ENCODE results near the gene SLC18A2.
"Not testable (repeated sequence)": the region's sequence is repeated elsewhere in the genome, so short reads cannot be mapped to it uniquely, and the experiment has no call there.

SLC18A2 gene

DNA sequence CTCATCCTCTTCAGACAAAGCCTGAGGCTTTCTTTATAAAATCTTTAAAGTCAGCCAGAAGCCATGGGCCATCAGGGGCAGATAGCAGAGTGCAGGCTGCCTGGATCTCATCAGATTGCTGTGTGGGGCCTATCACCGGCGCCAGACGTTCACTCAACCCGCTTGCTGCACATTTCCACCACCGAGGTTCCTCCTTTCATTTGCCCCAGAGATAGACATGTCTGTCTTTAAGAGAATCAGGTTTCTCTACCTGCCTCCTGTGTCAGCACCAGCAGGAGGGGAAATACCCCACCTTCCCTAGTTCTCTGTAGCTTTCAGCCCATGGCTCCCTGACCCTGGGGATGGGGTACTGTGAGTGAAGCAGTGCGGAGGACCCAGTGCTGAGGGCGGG, 22.0 kb downstream of the SLC18A2 start:
- DNase-seq (ENCODE audit: low read depth): no peak

DNA sequence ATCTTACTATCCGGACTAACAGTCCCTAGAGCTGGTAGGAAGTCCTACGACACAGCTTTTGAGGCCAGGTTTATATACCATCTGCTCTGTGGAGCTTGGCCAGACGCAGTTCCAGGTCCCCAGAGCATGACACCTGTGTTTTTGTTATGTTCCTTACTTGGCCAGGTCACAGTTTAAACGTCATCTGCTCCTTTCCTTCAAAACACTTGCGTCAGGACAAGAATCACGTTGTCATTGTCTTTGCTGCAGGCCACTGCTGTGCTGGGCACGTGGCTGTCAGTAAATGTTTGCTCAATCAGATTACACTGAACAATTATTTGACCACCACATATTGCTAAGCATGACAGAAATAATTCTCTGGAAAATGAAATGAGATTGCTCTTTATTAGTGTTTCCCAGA, 23.9 kb downstream of the SLC18A2 start:
- DNase-seq (ENCODE audit: low read depth): no peak

DNA sequence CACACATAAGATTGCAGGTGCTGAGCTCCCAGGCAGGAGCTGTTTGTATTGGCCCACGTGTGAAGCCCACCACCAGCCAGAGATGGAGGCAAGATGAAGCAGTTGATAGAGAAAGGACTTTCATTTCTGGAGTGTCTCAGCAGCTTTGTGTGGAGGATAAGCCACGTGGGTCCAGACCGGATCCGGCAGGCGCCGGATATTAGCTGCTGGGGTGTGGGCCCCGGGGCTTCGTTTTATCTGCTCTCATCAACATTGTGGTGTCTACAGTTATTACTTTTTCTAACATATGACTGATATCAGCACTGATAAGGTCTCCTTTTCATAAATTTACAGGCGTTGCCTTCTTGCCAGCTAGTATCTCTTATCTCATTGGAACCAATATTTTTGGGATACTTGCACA, 25.5 kb downstream of the SLC18A2 start:
- DNase-seq (ENCODE audit: low read depth): no peak

DNA sequence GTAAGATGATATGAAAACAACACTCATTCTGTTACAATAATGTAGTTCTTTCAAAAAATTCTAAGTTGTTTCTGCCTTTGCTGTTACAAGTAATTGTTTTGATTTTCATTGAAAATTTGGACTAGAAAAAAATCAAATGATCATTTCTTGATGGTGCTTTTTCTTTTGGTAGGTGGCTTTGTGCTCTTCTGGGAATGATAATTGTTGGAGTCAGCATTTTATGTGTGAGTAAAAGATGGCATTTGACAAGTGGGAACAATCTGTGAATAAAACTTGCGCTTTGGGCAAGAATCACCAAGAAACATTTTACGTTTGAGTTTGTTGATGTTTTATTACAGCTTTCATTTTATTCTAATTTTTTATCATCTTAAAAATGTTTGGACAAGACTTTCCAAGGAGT, 25.9 kb downstream of the SLC18A2 start:
- no peak for DNase-seq (ENCODE audit: low read depth)

DNA sequence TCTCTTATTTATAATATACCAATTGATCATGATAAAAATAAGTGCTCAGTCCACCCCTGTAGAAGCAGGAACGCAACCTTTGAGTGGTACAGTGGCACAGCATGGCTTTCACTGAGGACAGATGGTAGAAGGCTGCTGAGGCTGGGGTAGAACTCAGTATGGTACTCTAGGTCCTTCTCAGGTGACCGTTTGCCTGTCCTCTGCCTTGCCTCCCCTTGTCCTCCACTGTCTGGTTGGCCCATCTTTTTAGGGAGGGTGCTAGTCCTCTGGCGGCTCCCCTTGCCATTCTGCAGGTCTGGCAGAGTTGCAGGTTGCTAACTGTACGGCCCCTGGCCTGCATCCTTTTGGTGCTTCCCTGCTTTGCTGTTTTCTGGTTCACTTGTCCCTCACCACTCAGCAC, 27.3 kb downstream of the SLC18A2 start:
- DNase-seq (ENCODE audit: low read depth): no peak

DNA sequence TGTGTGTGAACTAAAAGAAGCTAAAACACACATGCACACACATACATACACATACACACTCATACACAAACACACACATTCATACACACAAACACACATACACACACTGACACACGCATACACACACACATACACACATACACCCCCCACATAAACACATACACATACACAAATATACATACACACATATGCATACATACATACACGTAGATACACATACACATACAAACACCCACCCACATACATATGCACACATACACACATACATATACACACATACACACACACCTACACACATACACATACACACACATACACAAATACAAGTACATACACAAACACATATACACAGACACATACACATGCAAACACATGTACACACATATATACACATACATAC, 28.0 kb downstream of the SLC18A2 start:
- no peak for DNase-seq (ENCODE audit: low read depth)

DNA sequence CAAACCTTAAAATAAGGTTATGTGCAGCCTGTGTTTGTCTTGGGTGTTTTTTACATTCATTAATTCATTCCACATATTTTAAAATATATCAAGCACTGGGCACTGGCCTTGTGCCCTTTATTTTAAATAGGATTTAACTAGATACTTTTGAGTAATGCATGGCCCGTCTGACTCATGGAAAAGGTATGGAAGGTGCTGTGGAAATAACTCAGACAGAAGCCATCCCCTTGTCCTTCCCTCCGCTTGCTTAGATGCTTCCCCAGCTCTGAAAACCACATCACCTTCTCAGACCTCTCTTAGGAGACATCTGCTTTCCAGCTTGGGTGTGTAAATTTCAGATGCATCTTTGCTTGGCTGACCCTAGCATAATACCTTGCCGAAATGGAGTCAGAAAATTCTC, 30.5 kb downstream of the SLC18A2 start:
- DNase-seq (ENCODE audit: low read depth): no peak

DNA sequence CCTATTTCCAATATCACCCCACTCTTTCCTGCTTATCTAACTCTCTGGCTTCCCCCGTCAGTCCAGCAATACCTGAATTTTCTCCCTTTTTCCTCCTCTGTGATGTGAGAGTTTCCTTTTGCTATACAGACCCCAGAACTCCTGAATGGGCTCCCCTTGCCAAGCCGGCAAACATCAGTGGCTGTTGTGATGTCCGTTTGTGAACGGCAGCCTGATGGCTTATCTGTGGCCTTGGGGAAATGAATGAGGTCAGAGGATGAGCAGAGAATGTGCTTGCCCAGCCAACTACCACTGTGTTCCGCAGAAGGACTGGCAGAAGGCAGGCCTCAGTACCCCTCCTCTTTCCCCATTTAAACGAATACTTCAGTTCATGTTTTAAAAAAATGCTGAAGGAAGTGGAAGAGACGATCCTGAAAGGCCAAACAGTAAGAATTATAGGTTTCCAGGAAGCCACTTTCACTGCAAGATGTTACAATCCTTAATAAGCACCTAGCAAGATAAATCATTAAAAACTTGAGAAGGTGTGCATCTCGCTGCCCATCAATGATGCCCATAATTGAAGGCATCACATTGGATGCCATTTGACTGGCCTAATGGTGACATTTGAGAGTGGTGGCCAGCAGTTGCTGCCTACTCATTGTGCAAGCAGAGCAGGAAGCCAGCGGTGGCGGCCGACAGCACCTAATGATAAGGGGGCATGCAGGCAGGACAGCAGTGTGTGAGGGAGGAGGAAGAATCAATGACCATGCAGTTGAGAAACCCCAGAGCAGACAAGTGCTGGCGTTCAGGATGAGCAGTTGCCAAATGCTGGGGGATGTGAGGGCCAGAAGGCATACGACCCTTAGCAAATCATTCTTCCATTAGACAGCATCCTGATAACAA, 31.5 kb downstream of the SLC18A2 start:
- no peak for DNase-seq (ENCODE audit: low read depth)

DNA sequence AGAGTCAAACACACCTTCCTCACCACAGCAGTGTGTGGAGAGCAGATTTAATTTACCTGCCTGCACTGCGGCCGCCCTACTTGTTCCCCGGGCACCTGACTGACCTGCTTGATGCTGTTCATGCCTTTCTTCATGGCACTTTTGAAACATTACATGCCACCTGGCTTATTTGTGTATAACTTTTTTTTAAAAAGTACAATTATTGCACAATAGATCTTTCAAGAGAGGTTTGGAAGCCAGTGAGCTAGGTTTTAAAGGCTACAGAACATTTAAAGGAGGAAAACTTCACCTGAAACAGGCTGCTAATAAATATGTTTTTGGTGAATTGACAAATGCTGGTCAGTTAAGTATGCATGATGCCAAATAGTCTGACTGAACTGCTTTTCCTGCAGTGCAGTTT, 33.1 kb downstream of the SLC18A2 start:
- DNase-seq (ENCODE audit: low read depth): no peak

DNA sequence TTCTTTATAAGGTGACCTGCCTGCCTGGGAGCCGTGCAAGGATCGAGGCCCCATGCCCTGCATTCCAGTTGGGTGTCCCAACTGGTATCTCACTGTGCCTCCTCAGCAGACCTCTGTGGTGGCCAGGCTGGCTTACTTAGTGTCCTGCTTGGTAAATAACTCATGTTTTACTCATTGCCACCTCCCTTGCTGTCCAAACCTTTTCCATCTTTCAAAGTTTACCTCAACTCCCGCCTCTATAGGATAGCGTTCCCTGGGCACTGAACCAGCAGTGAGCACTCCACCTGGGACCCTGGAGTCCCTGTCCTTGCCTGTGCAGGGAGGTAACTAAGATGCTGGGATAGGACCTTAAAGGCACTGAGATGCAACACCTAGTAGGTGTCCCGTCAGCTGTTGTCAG, 33.6 kb downstream of the SLC18A2 start:
- DNase-seq (ENCODE audit: low read depth): no peak

DNA sequence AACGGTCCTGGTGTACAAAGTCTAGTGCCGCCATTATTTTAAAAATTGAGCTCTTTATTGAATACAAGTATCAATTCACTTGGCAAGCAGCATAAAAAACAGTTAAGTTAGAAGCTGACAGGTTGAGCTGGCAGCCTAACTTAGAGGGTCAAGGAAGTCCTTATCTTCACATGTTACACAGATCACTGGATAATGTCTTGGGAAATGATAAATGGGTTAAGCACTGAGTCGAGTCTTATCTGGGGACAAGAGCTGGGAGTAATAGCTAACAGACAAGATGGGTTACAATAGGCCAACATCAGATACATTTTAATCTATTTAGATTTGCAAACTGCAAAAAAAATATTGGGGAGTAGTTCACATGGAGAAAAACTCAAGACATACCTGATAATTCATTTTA, 34.2 kb downstream of the SLC18A2 start:
- DNase-seq (ENCODE audit: low read depth): no peak

DNA sequence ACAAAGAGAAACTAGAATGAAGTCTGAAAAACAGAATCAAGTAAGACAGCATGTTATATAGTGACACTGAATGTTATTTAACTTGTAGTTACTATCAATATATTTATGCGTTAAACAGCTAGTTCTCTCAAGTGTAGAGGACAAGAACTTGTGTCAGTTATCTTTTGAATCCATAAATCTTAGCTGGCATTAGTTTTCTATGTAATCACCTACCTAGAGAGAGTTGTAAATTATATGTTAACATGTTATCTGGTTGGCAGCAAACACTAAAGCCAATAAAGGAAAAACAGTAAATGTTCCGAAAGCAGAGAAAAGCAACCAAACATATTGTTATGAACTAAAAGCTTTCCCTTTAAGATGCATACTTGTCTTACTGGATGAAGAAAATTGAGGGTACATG, 36.8 kb downstream of the SLC18A2 start:
- DNase-seq (ENCODE audit: low read depth): no peak

DNA sequence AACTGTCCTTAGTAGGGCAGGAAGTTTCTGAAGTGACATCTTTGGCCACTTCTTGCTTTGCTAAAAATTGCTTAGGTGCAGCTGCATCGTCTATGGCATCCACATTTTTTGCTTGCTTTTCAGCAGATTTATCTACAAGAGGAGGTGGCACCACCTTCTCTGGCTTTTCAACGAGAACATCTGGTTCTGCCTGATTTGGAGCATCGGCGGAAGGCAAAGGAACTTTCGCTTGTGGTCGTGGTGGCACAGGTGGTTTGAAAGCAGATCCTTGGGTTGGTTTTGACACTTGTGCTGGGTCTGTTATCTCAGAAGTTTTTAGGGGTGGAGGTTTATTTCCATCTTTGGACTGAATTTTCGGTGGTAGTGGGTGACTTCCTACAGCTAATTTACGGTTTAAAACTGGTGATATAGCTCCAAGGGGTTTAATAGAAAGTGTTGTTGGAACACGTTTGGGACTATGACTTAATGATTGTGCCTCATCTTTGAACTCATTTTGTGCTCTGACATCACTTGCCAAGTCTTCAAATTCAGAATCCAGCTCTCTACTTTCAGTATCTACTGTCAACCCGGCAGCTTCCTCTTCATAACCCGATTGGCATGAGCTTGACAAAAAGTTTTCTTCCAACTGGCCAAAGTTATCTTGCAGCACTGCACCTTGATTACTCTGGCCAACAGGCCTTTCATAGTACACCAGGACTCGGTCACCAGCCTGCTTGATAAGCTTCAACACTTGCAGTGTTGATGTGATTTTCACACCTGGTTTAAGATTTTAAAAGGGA, 44.0 kb downstream of the SLC18A2 start:
- no peak for DNase-seq (ENCODE audit: low read depth)

DNA sequence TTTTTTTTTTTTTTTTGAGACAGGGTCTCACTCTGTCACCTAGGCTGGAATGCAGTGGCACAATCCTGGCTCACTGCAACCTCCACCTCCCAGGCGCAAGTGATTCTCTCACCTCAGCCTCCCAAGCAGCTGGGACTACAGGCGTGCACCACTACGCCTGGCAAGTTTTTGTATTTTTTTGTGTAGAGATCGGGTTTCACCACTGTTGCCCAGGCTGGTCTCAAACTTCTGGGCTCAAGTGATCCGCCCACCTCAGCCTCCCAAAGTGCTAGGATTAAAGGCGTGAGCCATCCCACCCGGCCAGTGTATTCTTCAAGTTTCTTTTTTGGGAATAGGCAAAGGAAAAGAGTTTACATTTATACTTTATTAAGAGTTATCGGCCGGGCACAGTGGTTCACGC, 50.0 kb downstream of the SLC18A2 start:
- DNase-seq (ENCODE audit: low read depth): not testable (repeated sequence)

DNA sequence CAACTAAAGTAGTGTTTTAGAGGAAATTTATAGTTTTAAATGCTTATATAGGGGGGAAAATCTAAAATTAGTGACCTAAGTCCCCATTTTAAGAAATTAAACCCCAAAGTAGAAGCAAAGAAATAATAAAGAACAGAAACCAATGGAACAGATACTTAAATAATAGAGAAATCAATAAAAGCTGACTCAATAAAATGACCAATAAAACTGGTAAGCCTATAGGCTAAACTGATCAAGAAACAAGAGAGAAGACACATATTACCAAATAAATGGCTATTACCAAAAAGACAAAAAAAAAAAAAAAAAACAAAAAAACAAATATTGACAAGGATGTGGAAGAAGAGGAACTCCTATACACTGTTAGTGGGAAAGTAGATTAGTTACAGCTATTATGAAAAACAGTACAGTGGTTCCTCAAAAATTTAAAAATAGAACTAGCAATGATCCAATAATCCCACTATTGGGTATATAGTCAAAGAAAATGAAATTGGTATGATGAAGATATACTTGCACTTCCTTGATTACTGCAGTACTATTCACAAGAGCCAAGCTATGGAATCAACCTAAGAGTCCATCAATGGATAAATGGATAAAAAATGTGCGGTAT, 53.2 kb downstream of the SLC18A2 start:
- DNase-seq (ENCODE audit: low read depth): no peak

DNA sequence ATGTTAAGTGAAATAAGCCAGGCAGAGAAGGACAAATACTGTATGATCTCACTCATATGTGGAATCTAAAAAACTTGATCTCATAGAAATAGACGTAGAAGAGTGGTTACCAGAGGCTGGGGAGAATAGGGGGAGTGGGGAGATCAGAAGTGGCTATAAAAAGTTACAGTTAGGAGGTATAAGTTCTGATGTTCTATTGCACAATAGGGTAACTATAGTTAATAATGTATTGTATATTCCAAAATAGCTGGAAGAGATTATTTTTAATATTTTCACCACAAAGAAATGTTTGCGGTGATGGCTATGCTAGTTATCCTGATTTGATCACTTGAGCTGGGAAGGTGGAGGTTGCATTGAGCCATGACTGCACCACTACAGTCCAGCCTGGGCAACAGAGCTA, 53.8 kb downstream of the SLC18A2 start:
- no peak for DNase-seq (ENCODE audit: low read depth)

DNA sequence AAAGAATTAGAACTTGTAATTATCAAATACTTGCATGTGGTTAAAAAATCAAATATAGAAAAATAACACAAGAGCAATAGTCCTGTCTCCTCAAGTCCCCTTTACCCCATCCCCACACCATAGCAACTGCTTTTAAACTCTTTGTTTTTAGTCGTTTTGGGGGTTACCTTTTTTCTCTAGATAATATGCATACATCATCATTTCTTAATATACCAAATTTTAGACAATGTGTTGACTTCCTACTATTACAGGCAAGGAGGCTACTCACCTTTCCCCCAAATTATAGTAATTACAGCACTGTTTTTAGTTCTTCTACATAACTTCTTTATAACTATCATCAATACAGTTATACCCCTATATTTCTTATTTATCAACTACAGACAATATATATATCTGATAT, 57.3 kb downstream of the SLC18A2 start:
- DNase-seq (ENCODE audit: low read depth): no peak

DNA sequence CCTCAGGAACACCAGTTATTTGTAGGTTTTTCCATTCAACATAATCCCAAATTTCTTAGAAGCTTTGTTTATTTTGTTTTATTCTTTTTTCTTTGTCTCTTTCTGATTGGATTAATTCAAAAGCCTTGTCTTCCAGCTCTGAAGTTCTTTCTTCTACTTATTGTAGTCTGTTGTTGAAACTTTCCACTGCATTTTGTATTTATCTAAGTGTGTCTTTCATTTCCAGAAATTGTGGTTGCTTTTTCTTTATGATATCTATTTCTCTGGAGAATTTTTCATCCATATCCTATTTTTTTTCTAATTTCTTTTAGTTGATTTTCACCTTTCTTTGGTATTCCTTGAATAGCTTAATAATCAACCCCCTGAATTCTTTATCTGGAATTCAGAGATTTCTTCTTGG, 58.5 kb downstream of the SLC18A2 start:
- no peak for DNase-seq (ENCODE audit: low read depth)

DNA sequence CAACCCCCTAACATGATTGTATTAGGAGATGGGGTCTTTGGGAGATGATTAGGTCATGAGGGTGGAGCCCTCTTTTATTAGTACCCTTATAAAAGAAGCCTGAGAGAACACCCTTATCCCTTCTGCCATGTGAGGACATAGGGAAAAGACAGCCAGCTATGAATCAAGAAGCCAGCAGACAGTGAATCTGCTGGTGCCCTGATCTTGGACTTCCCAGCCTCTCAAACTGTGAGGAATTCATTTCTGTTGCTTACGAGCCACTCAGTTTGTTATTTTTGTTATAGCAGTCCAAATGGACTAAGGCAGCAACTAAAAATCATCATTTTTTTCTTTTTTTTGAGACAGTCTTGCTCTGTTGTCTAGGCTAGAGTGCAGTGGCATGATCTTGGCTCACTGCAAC, 59.8 kb downstream of the SLC18A2 start:
- DNase-seq (ENCODE audit: low read depth): no peak

DNA sequence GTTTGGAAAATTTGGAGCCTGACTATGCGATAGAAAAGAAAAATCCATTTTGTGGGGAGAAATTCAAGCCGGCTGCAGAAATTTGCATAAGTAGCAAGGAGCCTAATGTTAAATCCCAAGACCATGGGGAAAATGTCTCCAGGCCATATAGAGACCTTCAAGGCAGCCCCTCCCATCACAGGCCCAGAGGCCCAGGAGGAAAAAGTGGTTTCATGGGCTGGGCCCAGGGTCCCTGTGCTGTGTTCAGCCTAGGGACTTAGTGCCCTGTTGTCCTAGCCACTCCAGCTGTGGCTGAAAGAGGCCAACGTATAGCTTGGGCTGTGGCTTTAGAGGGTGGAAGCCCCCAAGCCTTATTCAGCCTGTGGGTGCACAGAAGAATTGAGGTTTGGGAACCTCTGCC, 62.5 kb downstream of the SLC18A2 start:
- not testable (repeated sequence) for DNase-seq (ENCODE audit: low read depth)

DNA sequence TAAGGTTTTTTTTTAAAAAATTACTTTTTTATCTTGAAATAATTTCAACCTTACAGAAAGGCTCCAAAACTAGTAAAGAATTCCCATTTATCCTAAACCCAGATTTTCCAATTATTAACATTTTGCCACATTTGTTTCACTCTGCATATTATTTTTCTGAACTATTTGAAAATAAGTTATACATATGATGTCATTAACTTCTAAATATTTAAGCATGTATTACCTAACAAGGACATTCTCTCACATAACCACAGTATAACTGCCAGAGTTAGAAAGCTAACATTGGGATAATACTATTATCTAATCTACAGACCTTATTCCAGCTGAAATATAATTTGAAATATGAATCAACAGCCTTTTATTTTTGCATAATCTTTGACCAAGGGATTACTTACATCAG, 65.8 kb downstream of the SLC18A2 start:
- DNase-seq (ENCODE audit: low read depth): no peak

DNA sequence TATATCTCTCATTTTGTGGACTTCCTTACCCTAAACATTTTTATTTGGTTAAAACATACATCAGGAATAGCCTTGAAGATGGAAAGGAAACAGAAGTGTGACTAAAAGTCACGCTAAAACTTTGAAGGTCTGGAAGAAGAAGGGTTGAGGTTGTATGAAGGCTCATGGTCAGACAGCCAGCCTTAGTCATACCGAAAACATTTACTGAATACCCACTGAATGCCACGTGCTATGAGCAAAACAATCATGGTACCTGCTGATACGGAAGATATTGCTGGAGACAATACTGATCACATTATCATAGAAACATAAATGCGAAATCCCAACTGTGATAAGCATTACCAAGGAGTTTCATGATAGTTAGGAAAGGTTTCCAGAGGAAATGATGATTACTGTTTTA, 70.3 kb downstream of the SLC18A2 start:
- no peak for DNase-seq (ENCODE audit: low read depth)

DNA sequence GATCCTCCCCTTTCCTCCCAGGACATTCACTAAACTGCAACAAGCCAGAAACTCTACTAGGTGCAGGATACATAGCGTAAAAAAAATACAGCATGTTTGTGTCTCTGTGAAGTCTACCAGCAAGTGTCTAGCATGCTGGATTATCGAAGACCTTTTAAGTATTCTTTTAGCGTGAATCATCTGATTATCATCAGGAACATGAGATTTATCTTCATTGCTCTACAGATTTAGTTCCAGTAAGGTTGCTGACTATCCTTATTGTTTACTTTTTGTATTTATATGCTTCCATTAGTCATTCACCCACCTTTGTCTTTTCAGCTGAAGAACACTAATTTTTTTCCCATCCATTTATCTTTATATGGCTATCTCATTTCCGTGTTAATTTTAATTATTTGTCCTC, 71.5 kb downstream of the SLC18A2 start:
- DNase-seq (ENCODE audit: low read depth): no peak
